Measurements from ENCODE around the gene SLC25A24.

The SLC25A24 gene

DNA sequence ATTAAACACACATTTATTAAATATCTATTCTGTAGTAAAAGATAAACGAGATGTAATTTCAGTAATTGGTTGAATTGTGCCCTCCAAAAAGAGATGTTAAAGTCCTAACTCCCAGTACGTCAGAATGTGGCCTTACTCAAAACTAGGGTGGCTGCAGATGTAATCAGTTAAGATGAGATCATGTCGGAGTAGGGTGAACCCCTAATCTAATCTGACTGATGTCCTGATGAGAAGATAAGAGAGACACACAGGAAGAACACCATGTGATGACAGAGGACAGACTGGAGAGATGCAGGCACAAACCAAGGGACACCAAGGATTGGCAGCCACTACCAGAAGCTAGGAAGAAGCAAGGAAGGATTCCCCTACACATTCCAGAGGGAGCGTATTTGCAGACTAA, 104.1 kb downstream of the SLC25A24 start:
- no peak for DNase-seq (ENCODE audit: low read depth)

- DNase-seq (ENCODE audit: low read depth), result no peak
Observed at GRCh38 chr1:108089477-108089876, 110.7 kb downstream of the SLC25A24 start.

DNA sequence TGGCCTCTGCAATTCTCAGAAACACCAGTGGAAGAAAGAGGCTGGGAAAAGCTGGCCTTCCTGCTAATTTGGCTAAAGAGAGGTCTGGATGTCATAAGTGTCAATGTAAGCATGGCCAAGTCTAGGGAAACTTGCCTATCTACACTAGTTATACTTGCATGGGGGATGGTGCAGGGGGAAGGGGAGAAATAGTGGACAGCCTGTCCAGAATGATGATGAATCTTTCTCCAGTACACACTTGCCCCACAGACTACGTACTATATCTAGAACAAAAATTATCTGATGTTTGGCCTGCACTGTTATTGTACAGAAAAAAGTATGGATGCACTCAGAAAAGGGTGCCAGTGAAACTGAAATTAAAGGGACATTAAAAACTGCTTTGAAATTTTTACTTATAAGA, 114.5 kb downstream of the SLC25A24 start:
- DNase-seq (ENCODE audit: low read depth), result no peak

DNA sequence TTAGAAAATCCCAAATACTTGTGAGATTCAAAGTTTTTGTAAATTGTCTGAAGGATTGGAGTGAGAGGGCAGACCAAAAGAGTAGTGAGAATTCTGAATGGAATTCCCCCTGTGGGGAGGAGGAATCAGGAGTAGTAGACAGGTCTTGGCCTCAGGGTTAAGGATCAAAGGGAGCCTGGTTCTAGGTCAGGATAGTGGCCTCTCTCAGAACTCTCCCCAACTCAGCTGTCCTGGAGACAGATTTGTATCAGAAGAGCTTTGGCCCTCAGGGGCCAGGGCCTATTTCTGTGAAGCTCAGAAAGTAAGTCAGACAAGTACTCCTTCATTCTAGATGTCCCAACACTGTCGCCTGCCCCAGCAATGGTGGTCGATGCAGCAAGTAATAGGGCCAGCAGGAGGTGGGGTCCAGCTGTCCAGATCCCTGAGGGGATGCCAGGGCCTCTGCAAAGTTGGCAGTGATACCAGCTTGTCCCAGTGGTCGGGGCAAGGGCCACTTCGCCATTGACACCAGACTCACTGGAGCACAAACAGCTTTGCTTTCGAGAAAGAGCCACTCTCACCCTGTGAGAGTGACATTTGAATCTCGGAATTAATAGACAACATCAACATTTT, 115.2 kb downstream of the SLC25A24 start:
- DNase-seq (ENCODE audit: low read depth), result no peak
